Stimulated activated CD4-positive, alpha-beta T cell treated with anti-CD3 and anti-CD28 coated beads, Interleukin-12 subunit alpha, Interleukin-12 subunit beta, amount 100 ng/mL, for 48 hours (primary cell): Measurements from ENCODE around the gene ELAVL1.

Experiments used
- DNase-seq, 3 donors: peaks; one replicate each; pipeline ENCODE4 v3.0.0-alpha.2; 2020; ENCODE audit warnings: low read depth in 2 of 3, low spot score in 1 of 3

The ELAVL1 gene

DNA sequence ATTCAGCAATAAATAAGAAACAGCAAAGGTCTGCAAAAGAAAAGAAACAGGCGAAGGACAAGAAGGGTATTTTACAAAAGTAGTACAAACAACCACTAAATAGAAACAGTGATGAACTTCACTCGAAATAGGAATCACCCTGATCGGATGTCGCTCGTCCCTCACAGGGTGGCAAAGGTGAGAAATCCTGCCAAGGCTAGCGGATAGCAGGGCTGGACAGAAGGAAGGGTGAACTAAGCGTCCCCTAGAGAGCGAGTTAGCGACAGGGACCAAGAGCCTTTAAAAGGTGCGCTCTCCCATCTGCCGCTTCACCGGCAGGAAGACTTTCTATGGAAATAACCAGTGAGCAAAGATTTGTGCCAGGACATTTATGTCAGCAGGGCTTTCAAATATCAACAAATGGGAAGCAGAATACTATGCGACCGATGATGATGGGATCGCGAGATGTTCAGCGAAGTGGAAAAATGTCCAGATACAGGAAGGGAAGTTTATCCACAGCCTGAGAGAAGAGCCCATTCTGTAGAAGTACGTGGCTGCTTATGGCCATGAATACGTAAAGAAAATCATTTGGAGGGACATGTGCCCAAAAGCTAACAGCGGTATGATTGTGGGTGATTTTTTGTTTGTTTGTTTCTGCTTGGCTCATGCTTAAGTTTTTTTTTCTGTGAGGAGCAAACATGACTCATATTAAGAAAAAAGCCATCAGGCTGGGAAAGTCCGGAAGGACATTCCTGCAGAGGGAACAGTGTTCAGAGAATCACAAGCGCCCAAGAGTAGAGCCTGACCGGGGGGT lies 18.9 kb downstream of the ELAVL1 start:
- no peak for DNase-seq

DNA sequence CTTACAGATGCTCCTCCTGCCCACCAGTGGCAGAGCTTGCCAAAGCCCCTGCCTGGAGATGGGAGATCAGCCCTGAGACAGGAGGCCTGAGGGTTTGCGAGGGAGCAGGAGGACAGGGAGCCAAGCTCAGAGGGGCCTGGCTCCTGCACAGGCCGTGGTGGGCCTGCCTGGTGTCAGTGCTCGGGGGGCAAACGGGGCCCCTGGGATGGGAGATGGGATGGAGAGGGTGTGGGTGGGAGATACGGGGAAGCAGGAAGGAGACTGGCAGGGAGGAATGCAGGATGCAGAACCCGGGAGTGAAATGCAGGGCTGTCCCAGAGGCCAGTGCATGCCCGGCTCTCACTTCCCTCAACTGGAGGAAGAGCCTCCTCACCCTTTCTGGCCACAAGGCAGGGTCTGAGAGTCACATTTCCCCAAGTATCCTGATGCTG lies 19.9 kb downstream of the ELAVL1 start:
- DNase-seq: no peak

DNA sequence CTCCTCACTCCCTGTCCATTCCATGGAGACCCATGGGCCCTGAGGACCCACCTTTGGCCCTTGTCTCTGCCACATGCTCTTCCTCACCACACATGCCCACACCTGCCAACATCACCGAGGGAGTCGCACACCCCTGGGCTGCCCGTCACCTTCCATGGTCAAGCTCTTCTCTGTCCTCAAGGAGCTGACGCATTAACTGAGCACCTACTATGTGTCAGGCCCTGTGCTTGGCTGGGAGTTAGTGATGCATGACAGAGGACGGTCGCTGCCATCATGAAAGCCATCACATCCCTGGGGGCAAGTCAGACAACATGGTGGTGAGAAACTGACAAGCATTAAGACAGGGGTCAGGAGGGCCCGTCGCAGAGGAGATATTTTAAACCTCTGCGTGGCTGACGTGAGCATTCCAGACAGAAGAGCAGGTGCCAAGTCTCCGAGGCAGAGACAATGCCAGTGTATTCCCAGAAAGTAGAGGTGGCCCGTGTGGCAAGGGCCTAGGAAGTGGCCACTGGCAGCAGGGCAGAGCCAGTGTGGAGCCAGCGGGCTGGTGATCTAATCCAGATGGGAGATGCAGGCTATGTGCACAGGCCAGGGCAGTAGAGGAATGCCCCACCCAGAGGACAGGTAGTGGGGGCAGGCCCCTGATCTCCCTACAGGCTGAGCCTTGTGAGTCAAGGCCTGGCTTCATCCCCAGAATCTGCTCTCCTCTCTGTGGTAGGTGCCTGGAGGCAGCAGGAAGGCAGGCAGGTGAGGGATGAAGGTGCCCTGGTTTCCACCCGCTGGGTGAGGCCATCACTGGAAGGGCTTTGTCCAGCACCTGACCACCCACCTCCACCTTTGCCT lies 21.2 kb downstream of the ELAVL1 start:
- DNase-seq: no peak

DNA sequence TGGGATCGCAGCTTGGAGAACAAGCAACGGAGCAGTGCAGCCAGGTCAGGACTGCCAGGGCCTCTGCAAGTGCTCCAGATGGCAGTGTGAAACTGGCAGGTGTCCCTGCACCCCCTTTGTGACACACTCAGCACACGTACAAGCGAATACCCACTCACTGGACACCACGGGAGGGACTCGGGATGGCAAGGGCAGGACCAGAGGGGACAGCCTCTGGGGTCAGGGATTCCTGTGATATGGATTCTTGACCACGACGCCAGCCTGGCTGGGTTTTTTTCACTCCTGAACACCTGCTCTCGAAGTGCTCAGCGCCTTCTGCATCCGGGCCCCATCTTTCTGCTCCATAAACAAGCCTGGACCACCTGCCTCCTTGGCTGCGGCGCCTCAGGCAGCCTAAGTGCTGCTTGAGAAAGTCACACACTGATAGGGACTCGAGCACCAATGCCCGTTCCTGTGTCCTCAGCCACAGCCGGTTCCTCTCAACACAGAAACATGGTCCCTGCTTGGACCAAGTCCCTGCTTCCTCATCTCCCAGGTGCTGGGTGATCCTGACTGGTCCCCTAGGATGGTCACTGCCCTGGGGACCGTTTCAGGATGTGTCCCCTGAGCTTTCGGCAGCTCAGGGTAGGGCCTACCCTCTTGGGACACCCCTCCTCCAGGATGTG lies 22.0 kb downstream of the ELAVL1 start:
- no peak for DNase-seq

DNA sequence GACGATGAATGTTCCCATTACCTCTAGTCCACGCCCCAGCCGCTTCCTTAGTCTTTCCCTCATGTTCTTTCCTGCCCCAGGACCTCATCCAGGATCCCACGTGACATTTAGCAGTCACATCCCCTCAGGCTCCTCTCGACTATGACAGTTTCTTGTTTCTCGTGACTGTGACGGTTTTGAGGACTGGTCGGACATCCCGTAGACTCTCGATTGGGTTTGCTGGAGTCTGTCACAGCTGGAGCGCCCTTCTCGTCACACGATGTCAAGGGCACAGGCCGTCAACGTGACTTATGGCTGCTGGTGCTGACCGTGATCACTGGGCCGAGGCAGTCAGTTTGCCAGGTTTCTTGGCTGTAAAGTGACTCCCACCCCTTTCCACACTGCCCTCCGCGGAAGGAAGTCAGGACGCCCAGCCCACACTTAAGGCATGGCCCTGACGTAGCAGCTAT lies 22.8 kb downstream of the ELAVL1 start:
- no peak for DNase-seq

DNA sequence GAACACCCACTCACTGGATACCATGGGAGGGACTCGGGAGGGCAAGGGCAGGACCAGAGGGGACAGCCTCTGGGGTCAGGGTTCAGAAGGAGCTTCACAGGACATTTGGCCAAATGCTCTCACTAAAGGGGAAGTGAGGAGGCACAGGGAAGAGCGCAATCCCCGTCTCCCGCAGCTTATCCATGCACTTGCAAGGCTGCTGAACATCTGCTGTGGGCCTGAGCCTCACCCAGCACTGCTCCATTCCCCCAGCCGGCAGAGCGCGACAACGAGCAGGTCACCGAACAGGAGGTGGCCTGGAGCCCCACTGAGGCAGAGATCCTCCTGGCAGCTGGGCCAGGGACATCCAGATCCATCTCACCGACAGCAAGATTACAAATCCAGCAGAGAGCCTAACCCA lies 23.3 kb downstream of the ELAVL1 start:
- DNase-seq: no peak

DNA sequence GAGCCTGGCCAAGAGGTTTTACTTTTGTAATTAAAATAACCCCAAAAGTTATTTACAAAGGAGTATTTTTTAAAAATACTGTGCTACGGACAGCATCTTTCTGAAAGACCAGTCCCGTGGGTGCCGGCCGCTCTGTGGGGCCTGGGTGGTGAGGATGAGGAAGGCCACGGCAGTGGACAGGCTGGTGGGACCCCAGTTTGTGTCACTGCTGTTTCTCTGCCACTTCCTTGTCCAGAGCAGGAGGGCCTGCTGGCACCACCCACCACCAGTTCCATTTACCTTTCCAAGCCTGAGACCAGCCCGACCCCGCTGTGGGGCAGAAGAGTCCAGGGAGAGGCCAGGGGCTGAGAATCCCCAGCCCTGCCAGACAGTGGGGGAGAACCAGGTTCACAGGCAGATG lies 23.8 kb downstream of the ELAVL1 start:
- DNase-seq: no peak

DNA sequence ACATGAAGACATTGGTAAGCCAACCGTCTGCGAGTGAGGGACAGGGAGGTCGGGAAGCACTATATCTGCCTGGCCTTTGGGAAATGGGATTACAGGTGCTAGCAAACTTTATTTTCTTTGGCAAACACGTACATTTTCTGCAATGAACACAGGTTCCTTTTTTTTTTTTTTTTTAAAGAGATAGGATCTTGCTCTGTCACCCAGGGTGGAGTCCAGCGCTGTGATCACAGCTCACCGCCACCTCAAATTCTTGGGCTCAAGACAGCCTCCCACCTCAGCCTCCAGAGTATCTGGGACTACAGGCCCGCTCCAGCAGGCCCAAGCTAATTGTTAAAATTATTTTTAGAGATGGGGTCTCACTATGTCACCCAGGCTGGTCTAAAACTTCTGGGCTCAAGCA lies 24.2 kb downstream of the ELAVL1 start:
- no peak for DNase-seq

DNA sequence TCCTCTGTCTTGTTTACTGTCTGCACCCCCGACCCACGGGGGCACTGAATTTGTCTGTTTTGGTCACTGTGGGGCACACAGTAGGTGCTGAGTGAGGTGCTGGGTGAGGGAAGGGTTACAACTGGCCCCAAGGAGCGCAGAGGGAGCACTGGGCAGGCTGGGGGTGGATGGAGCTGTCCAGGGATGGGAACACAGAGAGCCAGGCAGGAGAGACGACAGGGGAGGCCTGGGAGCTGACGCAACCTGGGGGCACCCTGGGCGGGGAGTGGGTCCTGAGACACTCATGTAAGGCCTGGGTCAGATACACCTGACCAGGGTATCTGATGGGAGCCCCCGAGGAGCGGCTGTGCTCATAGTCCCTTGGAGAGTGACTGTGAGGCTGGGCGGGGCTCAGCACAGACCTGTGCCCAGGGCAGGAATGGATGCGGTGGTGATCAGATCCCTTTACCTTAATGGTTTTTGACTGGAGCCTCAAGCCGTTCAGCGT lies 24.8 kb downstream of the ELAVL1 start:
- DNase-seq: no peak

DNA sequence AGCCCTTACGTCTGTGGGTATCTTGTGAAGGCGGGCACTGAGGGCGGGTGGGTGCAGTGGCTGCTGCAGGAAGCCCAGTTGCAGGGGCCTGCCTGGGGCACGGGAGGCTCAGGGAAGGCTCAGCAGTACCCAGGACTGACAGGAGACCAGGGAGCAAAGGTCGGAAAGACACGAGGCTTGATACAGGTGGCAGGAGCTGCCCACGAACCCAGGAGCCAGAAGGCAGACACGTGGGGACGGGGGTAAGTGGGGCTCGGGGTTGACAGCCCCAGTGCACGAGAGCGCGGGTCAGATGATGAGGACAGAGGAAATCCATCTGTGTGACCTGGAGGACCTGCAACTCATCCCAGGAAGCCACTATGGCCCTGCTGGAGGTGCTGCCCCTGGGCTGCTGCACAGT lies 25.3 kb downstream of the ELAVL1 start:
- DNase-seq: no peak

DNA sequence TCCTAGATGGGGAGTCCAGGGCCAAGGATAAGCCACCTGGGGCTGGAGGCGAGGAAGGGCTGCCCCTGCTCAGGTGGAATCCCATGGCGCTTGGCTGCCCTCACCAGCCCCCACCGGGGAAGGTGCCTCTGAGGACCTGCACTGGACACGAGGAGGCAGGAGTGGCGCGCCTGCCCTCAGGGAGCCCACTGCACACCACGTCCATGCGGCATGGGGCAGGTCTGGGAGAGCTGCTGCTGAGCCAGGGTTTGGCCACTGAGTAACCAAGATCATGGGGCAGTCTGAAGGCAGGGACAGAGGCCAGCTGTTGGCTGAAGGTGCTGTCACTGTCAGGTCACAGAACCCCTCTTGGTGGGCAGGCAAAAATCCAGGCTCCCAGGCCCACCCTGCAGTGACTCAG lies 25.9 kb downstream of the ELAVL1 start:
- DNase-seq: no peak

DNA sequence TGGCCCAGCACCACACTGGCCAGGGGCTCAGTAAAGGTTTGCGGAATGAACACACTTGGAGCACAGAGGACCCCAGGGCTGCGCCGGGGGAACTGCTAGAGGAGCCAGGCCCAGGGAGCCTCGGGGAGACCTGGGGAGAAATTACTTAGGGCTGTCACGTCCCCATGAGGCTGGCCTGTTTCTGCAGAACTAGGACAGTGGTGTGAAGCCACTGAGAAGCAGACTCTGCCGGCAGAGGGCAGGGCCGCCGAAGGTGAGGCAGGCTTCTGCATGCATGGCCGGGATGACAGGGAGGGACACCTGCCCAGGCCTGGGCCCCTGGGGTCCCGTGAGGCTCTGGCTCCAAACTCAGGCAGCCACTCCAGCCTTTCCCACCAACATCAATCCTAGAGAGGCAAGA lies 26.4 kb downstream of the ELAVL1 start:
- no peak for DNase-seq

DNA sequence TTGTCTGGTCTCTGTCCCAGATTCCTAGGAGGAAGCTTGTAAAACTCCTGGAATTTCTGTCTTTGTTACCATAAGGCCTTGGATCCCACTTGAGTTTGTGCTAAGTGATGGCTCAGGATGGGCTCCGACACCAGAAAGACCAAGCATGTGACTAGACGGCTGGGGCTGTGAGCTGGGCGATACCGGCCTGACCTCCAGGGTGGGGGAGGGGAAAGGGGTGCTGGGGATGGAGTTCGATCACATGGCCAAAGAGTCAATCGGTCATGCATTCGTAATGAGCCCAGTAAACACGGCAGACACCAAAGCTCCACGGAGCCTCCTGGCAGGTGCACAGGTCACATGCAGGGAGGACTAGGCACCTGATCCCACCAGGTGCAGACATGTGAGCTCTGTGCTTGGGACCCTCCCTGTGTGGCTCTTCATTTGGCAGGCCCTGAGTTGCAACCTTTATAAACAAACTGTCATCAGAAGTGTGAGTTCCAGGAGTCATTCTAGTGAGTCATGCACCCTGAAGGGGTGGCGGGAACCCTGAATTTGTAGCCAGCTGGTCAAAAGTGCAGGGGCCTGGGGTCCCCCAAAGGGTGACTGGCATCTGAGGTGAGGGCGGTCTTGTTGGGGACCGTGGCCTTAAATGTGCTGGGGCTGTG lies 27.1 kb downstream of the ELAVL1 start:
- no peak for DNase-seq

DNA sequence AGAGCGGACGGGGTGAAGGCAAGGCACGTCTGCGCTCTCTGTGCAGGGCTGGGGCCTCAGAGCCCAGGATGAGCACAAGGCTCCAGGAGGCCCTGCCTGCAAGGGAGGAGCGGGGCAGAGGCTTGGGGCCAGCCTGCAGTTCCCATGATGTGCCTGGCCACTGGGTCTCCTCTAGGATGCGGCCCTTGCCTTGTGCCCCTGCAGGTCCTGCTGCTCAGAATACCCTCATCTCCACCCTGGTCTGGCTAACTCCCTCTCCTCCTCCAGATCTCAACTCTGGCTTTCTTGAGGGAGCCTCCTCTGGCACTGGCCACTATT lies 27.8 kb downstream of the ELAVL1 start:
- no peak for DNase-seq

DNA sequence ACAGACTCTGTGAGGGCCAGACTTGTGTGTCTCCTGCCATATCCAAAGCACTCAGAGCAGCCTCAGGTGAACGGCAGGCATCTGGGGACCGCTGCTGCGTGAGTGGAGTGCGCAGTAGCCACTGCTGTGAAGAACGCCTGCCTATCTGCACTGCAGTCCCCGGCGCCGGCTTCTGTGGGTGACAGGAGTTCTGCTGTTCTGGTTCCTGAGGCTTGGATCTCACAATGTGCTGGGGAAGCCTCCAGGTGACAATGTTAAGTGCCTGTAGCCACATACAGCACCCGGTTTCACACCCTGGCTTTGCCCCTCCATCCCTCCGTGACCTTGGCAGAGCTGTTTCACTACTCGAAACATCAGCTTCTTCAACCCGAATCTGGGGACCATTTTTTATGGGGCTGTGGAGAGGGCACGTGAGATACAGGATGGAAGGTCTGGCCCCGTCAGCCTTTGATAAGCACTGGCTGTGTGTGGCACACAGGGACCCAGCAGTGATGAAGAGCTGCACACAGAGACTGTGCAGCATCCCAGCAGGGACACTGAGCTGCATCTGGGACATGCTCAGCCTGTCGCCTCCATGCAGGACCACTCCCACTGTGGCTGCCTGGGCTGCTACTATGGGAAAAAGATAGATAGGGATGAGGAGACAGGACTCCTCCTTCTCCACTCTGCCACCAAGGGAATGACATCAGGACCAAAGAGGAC lies 28.3 kb downstream of the ELAVL1 start:
- DNase-seq: no peak

DNA sequence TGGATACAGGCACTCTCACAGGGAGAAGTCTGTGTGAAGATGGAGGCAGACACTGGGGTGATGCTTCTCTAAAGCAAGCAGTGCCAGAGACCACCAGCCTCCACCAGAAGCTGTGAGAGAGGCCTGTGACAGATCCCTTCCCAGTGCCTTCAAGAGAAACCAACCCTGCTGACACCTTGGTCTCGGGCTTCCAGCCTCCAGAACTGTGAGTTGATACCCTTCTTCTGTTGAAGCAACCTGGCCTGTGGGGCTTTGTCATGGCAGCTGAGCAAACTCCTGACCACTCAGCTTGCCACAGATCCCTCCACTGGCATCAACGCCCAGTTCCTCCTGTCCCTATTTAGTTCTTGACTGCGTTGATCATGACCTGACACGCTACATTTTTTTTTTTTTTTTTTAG lies 29.0 kb downstream of the ELAVL1 start:
- DNase-seq: no peak

DNA sequence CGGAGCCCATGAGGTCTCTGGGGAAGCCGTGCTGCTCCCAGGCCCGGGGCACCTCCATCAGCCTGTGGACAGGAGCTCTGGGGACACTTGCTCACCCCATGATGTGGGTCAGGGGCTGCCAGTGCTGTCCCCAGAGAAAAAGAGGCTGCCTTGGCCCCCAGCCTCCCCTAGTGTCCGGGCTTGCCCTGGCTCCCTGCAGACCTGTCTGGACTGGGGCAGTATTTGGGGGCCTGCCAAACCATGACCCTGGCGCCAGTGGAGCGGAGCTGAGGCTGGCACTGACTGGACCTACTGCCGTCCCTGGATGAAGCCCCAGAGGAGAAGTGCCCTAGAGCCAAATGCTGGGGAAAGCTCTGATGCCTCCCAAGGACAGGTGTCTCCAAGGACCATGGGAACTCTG lies 30.4 kb downstream of the ELAVL1 start:
- DNase-seq: no peak

DNA sequence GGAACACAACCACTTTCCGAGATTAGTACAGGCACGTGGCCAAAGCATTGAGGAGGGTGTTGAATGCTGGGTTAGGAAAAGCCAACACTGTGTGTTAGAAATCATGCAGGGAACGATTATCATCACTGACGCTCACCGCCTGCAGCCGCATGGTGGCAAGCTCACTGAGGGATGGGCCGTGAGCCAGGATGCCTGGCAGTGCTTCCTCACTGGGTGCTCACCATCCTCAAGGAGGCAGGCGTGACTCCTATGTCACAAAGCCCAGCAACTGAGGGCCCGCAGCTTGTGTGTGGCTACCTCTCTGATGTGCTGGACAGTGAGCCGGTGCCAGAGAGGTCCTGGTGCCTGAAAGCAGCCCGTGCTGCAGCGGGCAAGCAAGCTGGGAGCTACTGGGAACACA lies 31.6 kb downstream of the ELAVL1 start:
- DNase-seq: no peak

DNA sequence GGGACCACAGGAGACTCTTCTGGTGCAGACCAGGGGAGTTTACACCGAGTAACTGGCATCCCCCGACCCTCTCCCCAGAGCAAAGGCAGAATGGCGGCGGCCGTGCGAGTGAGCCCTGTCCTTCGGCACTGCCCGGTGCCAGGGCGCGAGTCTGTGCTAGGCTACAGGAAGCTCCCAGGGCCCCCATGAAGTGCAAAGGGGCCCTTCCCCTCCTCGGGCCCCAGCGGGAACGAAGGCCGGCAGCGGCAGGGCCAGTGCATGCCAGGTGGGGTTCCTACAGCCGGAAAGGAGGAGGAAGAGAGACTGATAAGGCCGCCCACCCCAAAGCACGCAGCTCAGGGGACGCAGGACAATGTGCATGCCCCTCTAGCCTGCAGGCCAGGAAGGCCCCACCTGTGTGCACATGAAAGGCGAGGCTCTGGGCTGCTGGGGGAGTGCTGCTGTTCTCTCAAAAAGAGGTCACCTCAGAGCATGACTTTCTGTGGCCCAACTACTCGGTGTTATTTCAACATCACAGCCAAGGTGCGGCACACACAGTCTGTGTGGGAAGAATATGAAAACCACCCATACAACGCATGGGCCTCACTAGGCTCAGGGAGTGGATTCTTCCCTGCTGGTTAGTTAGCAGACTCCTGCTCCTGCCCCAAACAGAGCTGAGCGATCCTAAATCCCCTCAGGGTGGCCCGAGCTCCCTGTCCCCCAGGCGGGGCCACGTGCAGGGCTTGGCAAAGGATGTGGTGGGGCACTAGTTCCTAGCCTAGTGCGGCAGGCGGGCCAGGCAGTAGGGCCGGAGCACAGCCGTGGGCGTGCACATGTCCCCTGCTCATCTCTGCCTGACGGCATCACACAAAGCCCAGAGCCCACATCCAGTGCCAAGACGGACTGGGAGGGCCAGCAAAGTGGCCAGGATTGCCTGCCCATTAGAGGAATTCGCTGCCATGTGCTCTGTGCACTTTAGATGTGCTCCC lies 33.6 kb downstream of the ELAVL1 start:
- DNase-seq: no peak
